Activated CD8-positive, alpha-beta memory T cell treated with anti-CD3 and anti-CD28 coated beads for 1 hour (primary cell): ENCODE measurements around the gene RAD51B.
"Not testable (repeated sequence)": the region's sequence is repeated elsewhere in the genome, so short reads cannot be mapped to it uniquely, and the experiment has no call there.

ENCODE experiments used
- DNase-seq, 2 donors: peaks; one replicate each; pipeline ENCODE4 v3.0.0-alpha.2; 2020; ENCODE audit warnings: low read depth in 1 of 2; ENCODE audit errors: extremely low read depth in 1 of 2

RAD51B gene

DNA sequence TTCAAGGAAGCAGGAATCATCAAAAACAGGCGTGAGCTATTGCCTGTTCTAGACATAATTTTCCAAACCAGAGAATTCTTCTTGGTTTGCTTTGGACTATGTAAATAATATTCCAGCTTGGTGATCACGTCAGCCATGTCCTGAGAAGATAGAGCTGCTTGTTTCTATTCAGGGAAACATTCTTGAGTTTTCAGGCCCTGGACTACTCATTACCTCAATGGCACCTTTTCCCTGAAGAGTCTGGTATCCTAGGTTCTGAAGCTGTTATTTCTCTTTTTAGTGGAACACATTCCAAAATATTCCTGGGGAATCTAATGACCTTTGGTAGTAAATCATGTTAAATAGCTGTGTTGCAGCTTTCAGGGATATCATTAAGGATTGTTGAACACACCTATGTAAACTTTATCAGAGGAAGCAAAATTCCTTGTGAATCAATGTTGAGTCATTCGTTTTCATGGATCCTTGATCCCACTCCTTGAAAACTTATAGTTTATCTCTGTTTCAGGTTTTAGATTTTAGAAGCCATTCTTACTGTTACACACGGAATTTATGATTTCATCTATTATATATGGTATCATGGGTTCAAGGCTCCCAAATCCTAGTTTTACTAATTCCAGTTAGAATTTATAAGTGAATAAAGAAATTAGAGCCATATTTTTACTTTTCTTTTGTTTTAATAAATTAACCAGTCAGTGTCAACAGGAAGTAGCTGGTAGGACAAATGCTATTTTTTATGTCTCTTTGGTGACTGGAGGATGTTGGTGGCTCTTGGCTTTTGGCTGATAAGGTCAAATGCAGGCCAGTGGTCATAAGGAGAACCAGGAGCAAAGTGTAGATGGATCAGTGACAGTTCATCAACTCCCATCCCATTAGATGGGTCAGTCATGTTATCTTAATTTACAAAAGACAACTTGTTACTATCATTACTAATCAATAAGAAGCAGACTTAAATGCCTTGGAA lies 593.2 kb downstream of the RAD51B start:
- no peak for DNase-seq

DNA sequence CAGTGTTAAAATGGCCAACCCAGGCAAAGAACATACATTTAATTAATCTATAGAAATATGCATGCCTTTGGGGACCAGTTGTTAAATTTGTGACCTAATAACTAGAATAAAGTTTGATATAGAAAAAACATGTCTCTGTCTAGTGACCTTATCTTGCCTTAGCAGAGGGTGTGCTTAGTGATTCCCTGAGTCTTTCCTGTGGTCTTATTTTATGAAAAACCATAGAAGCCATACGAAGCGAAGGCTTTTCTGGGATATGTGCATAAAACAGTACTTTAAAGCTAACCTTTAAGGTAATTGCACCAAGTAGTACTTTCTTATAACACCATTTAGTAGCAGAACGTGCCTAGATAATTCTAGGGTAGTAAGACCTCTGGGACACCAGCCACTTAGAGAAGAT lies 593.9 kb downstream of the RAD51B start:
- DNase-seq, result no peak

DNA sequence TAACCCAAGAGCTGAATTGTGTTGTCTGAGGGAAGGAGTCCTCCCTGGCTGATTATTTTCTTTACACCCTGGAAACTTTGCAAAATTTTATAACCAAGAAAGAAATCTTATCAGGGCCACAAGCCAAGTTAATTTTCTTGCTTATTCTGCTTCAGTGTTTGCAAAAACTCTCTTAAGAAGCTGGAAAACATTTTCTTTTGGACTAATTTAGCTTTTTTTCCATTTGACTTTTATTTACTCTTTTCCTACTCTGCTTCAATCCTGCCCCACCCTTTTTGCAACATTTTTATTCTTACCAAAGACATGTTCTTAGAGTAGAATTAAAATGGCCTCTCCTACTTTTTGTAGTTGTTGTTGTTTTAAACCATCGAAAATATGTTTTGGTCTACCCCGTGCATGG lies 594.5 kb downstream of the RAD51B start:
- no peak for DNase-seq

- DNase-seq, result no peak
Measured at GRCh38 chr14:68416171-68416570, 596.6 kb downstream of the RAD51B start.

GRCh38 chr14:68417009-68417650 lies 597.6 kb downstream of the RAD51B start:
- no peak for DNase-seq

- no peak for DNase-seq
Measured at GRCh38 chr14:68418174-68419118, 598.9 kb downstream of the RAD51B start.

DNA sequence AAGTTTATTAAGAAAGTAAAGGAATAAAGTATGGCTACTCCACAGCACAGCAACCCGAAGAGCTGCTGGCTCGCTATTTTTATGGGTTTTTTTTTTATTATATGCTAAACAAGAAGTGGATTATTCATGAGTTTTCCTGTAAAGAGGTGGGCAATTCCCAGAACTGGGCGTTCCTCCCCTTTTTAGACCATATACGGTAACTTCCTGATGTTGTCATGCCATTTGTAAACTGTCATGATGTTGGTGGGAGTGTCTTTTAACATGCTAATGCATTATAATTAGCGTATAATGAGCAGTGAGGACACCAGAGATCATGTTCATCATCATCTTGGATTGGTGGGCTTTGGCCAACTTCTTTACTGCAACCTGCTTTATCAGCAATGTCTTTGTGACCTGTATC lies 600.8 kb downstream of the RAD51B start:
- no peak for DNase-seq

GRCh38 chr14:68421116-68421515 lies 601.5 kb downstream of the RAD51B start:
- no peak for DNase-seq

- DNase-seq, result no peak
Measured at GRCh38 chr14:68423686-68424085, 604.1 kb downstream of the RAD51B start.

DNA sequence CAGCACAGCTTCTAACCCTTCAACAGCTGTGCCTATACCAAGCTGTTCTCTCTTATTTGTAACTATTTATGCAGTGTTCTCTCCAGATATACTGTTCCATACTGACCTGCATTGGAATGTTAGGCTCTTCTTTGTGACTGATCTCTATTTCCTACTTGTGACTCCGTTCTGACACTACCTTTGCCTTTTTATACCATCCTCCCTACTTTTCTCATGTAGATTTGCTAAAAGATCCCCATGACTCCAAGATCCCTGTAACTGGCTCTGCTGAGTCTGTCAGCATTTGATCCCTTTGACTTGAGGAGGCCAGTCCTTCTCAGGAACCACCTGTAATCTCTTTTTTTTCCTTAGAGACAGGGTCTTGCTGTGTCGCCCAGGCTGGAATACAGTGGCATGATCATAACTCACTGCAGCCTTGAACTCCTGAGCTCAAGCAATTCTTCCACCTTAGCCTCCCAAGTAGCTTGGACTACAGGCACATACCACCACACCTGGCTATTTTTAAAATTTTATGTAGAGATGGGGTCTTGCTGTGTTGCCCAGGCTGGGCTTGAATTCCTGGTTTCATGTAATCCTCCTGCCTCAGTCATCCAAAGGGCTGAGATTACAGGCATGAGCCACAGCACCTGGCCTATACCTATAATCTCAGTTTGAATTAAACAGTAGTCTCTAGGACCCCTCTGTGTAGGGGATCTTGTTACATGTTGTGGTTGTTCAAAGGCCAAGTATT lies 605.0 kb downstream of the RAD51B start:
- DNase-seq, result no peak

GRCh38 chr14:68426661-68427549 lies 607.3 kb downstream of the RAD51B start:
- no peak for DNase-seq

DNA sequence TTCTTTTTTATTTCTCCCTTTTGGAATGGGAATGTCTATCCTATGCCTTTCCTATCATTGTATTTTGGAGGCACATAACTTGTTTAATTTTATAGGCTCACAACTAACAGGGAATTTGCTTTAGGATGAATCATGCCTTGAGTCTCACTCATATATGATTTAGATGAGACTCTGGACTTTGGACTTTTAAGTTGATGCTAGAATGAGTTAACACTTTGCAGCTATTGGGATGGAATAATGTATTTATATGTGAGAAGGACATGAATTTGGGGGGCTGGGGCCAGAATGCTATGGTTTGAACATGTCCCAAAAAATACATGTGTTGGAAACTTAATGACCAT lies 607.9 kb downstream of the RAD51B start:
- no peak for DNase-seq

DNA sequence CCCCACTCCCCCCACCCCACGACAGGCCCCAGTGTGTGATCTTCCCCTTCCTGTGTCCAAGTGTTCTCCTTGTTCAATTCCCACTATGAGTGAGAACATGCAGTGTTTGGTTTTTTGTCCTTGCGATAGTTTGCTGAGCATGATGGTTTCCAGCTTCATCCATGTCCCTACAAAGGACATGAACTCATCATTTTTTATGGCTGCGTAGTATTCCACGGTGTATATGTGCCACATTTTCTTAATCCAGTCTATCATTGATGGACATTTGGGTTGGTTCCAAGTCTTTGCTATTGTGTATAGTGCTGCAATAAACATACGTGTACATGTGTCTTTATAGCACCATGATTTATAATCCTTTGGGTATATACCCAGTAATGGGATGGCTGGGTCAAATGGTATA lies 609.3 kb downstream of the RAD51B start:
- not testable (repeated sequence) for DNase-seq

DNA sequence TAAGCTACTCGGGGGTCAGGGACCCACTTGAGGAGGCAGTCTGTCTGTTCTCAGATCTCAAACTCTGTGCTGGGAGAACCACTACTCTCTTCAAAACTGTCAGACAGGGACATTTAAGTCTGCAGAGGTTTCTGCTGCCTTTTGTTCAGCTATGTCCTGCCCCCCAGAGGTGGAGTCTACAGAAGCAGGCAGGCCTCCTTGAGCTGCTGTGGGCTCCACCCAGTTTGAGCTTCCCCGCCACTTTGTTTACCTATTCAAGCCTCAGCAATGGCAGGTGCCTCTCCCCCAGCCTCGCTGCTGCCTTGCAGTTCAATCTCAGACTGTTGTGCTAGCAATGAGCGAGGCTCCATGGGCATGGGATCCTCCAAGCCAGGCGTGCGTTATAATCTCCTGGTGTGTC lies 614.6 kb downstream of the RAD51B start:
- DNase-seq, result not testable (repeated sequence)

GRCh38 chr14:68435631-68436030 lies 616.1 kb downstream of the RAD51B start:
- not testable (repeated sequence) for DNase-seq

DNA sequence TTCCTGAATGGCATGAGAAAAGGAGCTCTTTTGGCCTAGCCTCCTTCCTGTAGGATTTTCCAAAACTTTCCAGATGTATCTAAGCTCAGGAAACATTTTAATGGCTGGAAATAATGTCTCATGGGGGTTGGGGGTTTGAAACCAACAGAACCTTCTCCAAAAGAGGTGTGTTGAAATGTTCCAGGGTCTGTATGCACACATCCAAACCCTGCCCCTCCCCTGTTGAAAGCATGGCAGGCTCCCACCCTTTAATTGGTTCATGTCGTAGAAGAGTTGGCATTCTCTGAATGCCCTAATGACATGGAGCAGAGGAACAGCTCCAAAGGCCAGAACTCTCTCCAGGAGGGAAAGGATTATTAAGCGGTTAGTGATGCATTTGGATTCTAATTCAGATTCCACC lies 620.1 kb downstream of the RAD51B start:
- no peak for DNase-seq

- DNase-seq, result no peak
Measured at GRCh38 chr14:68440820-68441219, 621.2 kb downstream of the RAD51B start.

DNA sequence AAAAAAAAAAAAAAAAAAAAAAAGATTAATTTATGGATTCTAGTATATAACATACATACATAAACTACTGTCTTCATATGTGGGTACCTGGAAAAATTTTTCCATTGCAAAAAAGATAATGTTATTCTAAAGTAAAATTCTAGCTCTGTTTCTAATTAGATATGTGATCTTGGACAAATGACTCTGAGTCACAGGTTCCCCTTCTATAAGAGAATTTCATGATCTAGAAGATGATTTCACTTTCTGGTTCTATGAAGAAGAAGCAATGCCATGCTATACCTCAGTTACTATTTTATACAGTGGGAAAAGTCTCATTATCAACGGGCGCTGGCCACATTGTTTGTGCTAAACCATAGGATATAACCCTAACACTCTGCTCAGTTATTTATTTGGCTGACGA lies 622.0 kb downstream of the RAD51B start:
- DNase-seq, result no peak

GRCh38 chr14:68442828-68443629 lies 623.5 kb downstream of the RAD51B start:
- DNase-seq, result no peak
